Caco-2 (cell line): ENCODE measurements around the gene IFNA6. TPM values are rescaled to one million over a fixed set of nuclear protein-coding genes. Genes with fewer than 3 reads are reported as not detected.

ENCODE experiments used
- BruUV-seq: library from RNA; stranded (reverse); fragments of 400-500 nt; replicated peaks from 2 replicates; lab custom pipeline; 2021; lab: Mats Ljungman, UMichigan
- CTCF ChIA-PET: fragments of 300-600 bp; sonication (Branson Sonifier 250); formaldehyde crosslinking; loops from one replicate; lab custom pipeline; 2022; ENCODE audit warnings: antibody characterized with exemption; lab: Charles Lee
- POLR2A ChIA-PET: fragments of 300-600 bp; sonication (Branson Sonifier 250); formaldehyde crosslinking; loops from one replicate; lab custom pipeline; 2022; ENCODE audit warnings: antibody characterized with exemption; lab: Charles Lee
- DNase-seq, 2 experiments: peaks; one replicate each; pipeline versions ENCODE4 v3.0.0 to v3.0.0-alpha.2; 2020 to 2022
- H3K27me3 ChIP-seq: replicated peaks from 2 replicates; pipeline ENCODE4 v1.6.0; 2011; ENCODE audit warnings: low read length; ENCODE audit not compliant: control insufficient read depth, insufficient read depth
- H3K36me3 ChIP-seq: 2 replicates; pipeline ENCODE4 v1.5.1; 2011; ENCODE audit warnings: low read length; ENCODE audit not compliant: control insufficient read depth, insufficient read depth
- H3K4me1 ChIP-seq: fragments of 250-450 bp; sonication (Bioruptor Pico); 2 replicates; pipeline ENCODE4 v1.5.1; 2020; ENCODE audit warnings: mild to moderate bottlenecking
- H3K4me3 ChIP-seq: 2 replicates; pipeline ENCODE4 v1.5.1; 2011; ENCODE audit warnings: low read depth, mild to moderate bottlenecking, control low read depth, low read length
- H3K9me3 ChIP-seq: fragments of 250-450 bp; sonication (Bioruptor Pico); 2 replicates; pipeline ENCODE4 v1.5.1; 2020; ENCODE audit warnings: mild to moderate bottlenecking, moderate library complexity
- H3K27ac Mint-ChIP-seq: one replicate; pipeline ENCODE4 v1.8.0; 2022; ENCODE audit warnings: mixed read lengths; ENCODE audit not compliant: unreplicated experiment
- H3K27me3 Mint-ChIP-seq: one replicate; pipeline ENCODE4 v1.8.0; 2022; ENCODE audit warnings: mixed read lengths; ENCODE audit not compliant: insufficient read depth, unreplicated experiment
- H3K36me3 Mint-ChIP-seq: one replicate; pipeline ENCODE4 v1.8.0; 2022; ENCODE audit warnings: mild to moderate bottlenecking, mixed read lengths; ENCODE audit not compliant: insufficient read depth, unreplicated experiment
- H3K4me1 Mint-ChIP-seq: one replicate; pipeline ENCODE4 v1.8.0; 2022; ENCODE audit warnings: low read depth, mixed read lengths; ENCODE audit not compliant: unreplicated experiment
- H3K4me3 Mint-ChIP-seq: one replicate; pipeline ENCODE4 v1.8.0; 2022; ENCODE audit warnings: mild to moderate bottlenecking, moderate library complexity, mixed read lengths; ENCODE audit not compliant: unreplicated experiment
- H3K9me3 Mint-ChIP-seq: one replicate; pipeline ENCODE4 v1.8.0; 2022; ENCODE audit warnings: mixed read lengths; ENCODE audit not compliant: unreplicated experiment
- intact Hi-C: fragments of 100-400 bp; cut with micrococcal nuclease; formaldehyde crosslinking; loops from one replicate; pipeline ENCODE4 v1.10.0; 2022; ENCODE audit not compliant: unreplicated experiment
- total RNA-seq: library from RNA; stranded (reverse); gene quantifications from 2 replicates; pipeline ENCODE4 v1.2.3, GENCODE V29; 2022
- TF ChIP-seq, protein P1 (sequence below), 2 experiments: fragments of 200-600 bp in 1 of 2; IDR thresholded peaks; 1 replicate in 1 of 2; 2 replicates in 1 of 2; pipeline versions ENCODE4 v1.5.1 to v1.8.0; 2011 to 2022; ENCODE audit warnings: antibody characterized with exemption in 1 of 2, control low read depth in 1 of 2, inconsistent platforms in 1 of 2, low read depth in 1 of 2, low read length in 1 of 2, mild to moderate bottlenecking in 1 of 2, moderate library complexity in 1 of 2; ENCODE audit not compliant: insufficient read depth in 1 of 2, severe bottlenecking in 1 of 2, unreplicated experiment in 1 of 2

IFNA6 gene
- total RNA-seq, 1 experiment from 2014 or later = not detected

DNA sequence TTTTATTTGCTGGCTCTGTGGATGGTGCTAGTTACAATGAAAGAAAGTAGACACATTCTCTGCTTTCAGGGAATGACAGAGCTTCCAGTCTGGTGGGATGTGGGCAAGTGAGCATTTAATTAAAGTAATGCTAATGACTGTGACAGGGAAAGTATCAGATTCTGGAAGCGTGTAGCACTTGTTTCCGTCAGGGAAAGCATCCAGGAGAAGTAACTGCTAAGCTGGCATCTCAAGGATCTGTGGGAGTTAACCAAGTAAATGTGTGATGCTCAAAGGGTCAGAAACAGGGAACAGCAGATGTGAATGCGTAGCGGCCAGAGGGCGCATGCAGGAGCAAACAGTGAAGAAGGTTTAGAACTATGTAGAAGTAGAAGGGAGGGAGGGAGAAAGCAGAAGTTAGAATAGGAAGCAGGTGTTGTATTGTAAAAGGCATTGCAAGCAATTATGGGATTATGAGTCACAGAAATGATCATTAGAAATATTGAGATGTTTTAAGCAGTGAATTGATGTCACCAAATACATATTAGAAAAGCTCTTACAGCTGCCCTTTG, 27.7 kb downstream of the IFNA6 start:
- no peaks in the 10 kb centered on the region for H3K27me3 Mint-ChIP-seq
- no peak overlapping the region for H3K27ac Mint-ChIP-seq
- H3K4me3 Mint-ChIP-seq = no peak overlapping the region
- H3K4me1 Mint-ChIP-seq = no peaks in the 10 kb centered on the region
- H3K36me3 Mint-ChIP-seq = peaks cover 16% of the 10 kb centered on the region
- no peaks in the 10 kb centered on the region for H3K9me3 ChIP-seq
- TF ChIP-seq, protein P1, sequence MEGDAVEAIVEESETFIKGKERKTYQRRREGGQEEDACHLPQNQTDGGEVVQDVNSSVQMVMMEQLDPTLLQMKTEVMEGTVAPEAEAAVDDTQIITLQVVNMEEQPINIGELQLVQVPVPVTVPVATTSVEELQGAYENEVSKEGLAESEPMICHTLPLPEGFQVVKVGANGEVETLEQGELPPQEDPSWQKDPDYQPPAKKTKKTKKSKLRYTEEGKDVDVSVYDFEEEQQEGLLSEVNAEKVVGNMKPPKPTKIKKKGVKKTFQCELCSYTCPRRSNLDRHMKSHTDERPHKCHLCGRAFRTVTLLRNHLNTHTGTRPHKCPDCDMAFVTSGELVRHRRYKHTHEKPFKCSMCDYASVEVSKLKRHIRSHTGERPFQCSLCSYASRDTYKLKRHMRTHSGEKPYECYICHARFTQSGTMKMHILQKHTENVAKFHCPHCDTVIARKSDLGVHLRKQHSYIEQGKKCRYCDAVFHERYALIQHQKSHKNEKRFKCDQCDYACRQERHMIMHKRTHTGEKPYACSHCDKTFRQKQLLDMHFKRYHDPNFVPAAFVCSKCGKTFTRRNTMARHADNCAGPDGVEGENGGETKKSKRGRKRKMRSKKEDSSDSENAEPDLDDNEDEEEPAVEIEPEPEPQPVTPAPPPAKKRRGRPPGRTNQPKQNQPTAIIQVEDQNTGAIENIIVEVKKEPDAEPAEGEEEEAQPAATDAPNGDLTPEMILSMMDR (IDR thresholded peaks at IDR 0.05; ENCODE audit: insufficient read depth in 1 of 2, low read depth in 1 of 2, low read length in 1 of 2, severe bottlenecking in 1 of 2, unreplicated experiment in 1 of 2) = no peak
- BruUV-seq = no TSS peak
- H3K27me3 ChIP-seq = no peaks in the 10 kb centered on the region
- ChIA-PET POLR2A (no interaction called here), CTCF (no interaction called here)
- H3K4me1 ChIP-seq = no peaks in the 10 kb centered on the region
- no peak overlapping the region for H3K4me3 ChIP-seq
- H3K9me3 Mint-ChIP-seq = no peaks in the 10 kb centered on the region
- intact Hi-C loops = no loop called here
- no peaks in the 10 kb centered on the region for H3K36me3 ChIP-seq
- no peak for DNase-seq

DNA sequence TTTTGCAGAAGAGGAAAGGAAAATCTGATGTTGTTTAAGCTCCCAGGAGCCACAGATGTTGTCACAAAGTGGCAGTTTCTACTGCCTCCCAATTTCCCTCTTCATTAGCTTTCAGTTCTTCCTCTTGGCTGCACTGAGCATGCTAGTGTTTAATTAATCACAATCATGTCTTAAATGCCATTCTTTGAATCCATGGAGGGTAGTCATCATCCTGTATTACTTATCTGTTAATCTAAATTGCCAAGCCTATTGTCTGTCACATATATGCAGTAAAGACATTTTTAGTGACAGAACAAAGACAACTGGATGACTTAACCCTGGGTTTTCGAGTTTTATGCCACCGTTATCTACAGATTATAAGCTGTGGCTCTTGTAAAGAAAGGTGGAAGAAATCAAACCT, 30.2 kb downstream of the IFNA6 start:
- DNase-seq = no peak
- no peak overlapping the region for H3K4me3 Mint-ChIP-seq
- TF ChIP-seq, protein P1 (IDR thresholded peaks at IDR 0.05; ENCODE audit: insufficient read depth in 1 of 2, low read depth in 1 of 2, low read length in 1 of 2, severe bottlenecking in 1 of 2, unreplicated experiment in 1 of 2) = no peak
- H3K9me3 Mint-ChIP-seq = no peaks in the 10 kb centered on the region
- ChIA-PET POLR2A (no interaction called here), CTCF (no interaction called here)
- no peaks in the 10 kb centered on the region for H3K27me3 ChIP-seq
- H3K9me3 ChIP-seq = no peaks in the 10 kb centered on the region
- intact Hi-C loops = no loop called here
- no peaks in the 10 kb centered on the region for H3K36me3 ChIP-seq
- peaks cover 4% of the 10 kb centered on the region for H3K27me3 Mint-ChIP-seq
- no TSS peak for BruUV-seq
- no peak overlapping the region for H3K4me3 ChIP-seq
- H3K4me1 Mint-ChIP-seq = peaks cover 5% of the 10 kb centered on the region
- peaks cover 16% of the 10 kb centered on the region for H3K36me3 Mint-ChIP-seq
- no peaks in the 10 kb centered on the region for H3K4me1 ChIP-seq
- no peak overlapping the region for H3K27ac Mint-ChIP-seq

DNA sequence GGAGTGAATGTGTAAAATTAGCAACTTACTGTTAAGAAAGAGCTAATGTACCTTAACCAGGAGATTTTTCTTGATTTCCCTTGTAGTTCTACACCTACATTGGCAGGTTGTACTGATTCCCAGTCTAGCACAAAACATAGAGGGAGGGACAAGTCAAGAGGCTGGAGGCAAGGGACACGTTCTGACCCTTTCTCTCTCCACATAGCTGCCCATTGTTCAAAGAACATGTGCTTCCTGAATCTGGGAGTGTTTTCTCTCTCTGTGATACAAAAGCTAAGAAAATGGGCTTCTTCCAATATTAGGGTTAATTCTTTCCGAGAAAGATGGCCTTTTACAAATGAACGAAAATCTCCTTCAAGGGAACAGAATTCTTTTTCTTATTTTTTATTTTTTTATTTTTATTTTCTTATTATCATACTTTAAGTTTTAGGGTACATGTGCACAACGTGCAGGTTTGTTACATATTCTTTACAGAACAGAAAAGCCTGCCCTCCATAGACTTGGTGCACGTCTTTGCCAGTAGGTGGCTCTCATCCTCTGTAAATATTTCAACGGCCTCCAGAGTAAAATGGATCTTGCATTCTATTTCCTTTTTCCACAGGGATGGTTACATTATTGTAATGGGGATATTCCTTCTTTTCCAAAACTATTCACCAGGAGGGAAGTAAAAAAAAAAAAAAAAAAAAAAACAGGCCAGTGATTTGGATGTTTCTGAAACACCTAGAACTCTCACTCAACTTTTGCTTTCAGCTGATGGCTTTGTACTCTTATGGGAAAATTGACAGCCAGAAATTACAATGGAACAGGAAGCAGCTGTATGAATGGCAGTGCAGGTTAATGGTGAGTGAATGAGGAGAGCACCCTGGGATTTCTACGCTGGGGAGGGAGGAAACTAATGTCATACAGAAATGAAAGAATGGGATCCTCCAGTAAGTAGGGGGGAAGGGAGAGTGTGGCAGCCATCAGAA, 32.4 kb downstream of the IFNA6 start:
- H3K27ac Mint-ChIP-seq = no peak overlapping the region
- peaks cover 9% of the 10 kb centered on the region for H3K27me3 Mint-ChIP-seq
- H3K36me3 ChIP-seq = no peaks in the 10 kb centered on the region
- ChIA-PET CTCF (interaction anchor here (0.6 to 1.3 kb wide), 7 partner anchors 15 to 1102 kb away, joined by 3 to 9 read pairs (median 4); no protein-coding TSS in a partner anchor), POLR2A (no interaction called here)
- TF ChIP-seq, protein P1 (IDR thresholded peaks at IDR 0.05; ENCODE audit: insufficient read depth in 1 of 2, low read depth in 1 of 2, low read length in 1 of 2, severe bottlenecking in 1 of 2, unreplicated experiment in 1 of 2) = peak; percentile 48 to 65
- no peak overlapping the region for H3K4me3 ChIP-seq
- intact Hi-C loops = loop anchor here (1.0 to 10.0 kb wide), 4 partner anchors 78 to 471 kb away; partner anchors contain the start of gene IFNA4
- H3K4me1 Mint-ChIP-seq = peaks cover 5% of the 10 kb centered on the region
- DNase-seq = peak in 1 of 2 experiments; percentile 39
- H3K9me3 ChIP-seq = no peaks in the 10 kb centered on the region
- no TSS peak for BruUV-seq
- H3K4me3 Mint-ChIP-seq = no peak overlapping the region
- no peaks in the 10 kb centered on the region for H3K4me1 ChIP-seq
- H3K9me3 Mint-ChIP-seq = no peaks in the 10 kb centered on the region
- H3K36me3 Mint-ChIP-seq = peaks cover 11% of the 10 kb centered on the region
- no peaks in the 10 kb centered on the region for H3K27me3 ChIP-seq
